IPS-15b (cell line): Measurements from ENCODE around the gene EFS.
A peak's percentile ranks its signal among the peaks of the same experiment; 100 is the strongest.

Source experiments
- H3K27me3 ChIP-seq: one replicate; pipeline ENCODE4 v1.6.1; 2013; ENCODE audit warnings: low read length; ENCODE audit not compliant: control insufficient read depth, insufficient read depth
- H3K36me3 ChIP-seq: one replicate; pipeline ENCODE4 v1.6.1; 2013; ENCODE audit warnings: low read length; ENCODE audit not compliant: control insufficient read depth, insufficient read depth
- H3K4me1 ChIP-seq: one replicate; pipeline ENCODE4 v1.6.1; 2013; ENCODE audit warnings: mild to moderate bottlenecking, low read length; ENCODE audit not compliant: control insufficient read depth, insufficient read depth
- H3K4me3 ChIP-seq: one replicate; pipeline ENCODE4 v1.5.1; 2013; ENCODE audit warnings: low read depth, low read length
- H3K9ac ChIP-seq: one replicate; pipeline ENCODE4 v1.6.1; 2013; ENCODE audit warnings: low read depth, mild to moderate bottlenecking, low read length
- H3K9me3 ChIP-seq: one replicate; pipeline ENCODE4 v1.6.1; 2013; ENCODE audit warnings: mild to moderate bottlenecking, low read length; ENCODE audit not compliant: control insufficient read depth, insufficient read depth

Gene EFS

GRCh38 chr14:23365036-23365731, at the start of gene EFS:
EFS (minus strand) TSS chr14:23365172; CDS start chr14:23365025, 147 bp downstream.
- Histone ChIP-seq H3K36me3 (peaks cover 2% of the 10 kb centered on the region), H3K27me3 (peaks cover 36% of the 10 kb centered on the region), H3K4me1 (peaks cover 12% of the 10 kb centered on the region), H3K9ac (peak within 1 kb of the TSS; percentile 76), H3K4me3 (peak within 1 kb of the TSS; percentile 78), H3K9me3 (no peaks in the 10 kb centered on the region)

- no peaks in the 10 kb centered on the region for H3K27me3 ChIP-seq
- no peak overlapping the region for H3K9ac ChIP-seq
- H3K4me1 ChIP-seq = no peaks in the 10 kb centered on the region
- no peak overlapping the region for H3K4me3 ChIP-seq
- no peaks in the 10 kb centered on the region for H3K36me3 ChIP-seq
- no peaks in the 10 kb centered on the region for H3K9me3 ChIP-seq
Measured at GRCh38 chr14:23414254-23414653, 49.3 kb upstream of the EFS start.

GRCh38 chr14:23413681-23414080, 48.7 kb upstream of the EFS start:
- Histone ChIP-seq H3K9me3 (no peaks in the 10 kb centered on the region), H3K4me3 (no peak overlapping the region), H3K27me3 (peaks cover under 1% of the 10 kb centered on the region), H3K4me1 (no peaks in the 10 kb centered on the region), H3K36me3 (no peaks in the 10 kb centered on the region), H3K9ac (no peak overlapping the region)

GRCh38 chr14:23411563-23412525, 46.9 kb upstream of the EFS start:
- peaks cover 2% of the 10 kb centered on the region for H3K27me3 ChIP-seq

GRCh38 chr14:23409966-23410635, 45.1 kb upstream of the EFS start:
- Histone ChIP-seq H3K4me3 (no peak overlapping the region), H3K9ac (no peak overlapping the region)

More at GRCh38 chr14:23411563-23412525, 46.9 kb upstream of the EFS start:
- Histone ChIP-seq H3K4me1 (no peaks in the 10 kb centered on the region), H3K36me3 (no peaks in the 10 kb centered on the region), H3K4me3 (no peak overlapping the region), H3K9ac (no peak overlapping the region), H3K9me3 (no peaks in the 10 kb centered on the region)

GRCh38 chr14:23409475-23409874, 44.5 kb upstream of the EFS start:
- Histone ChIP-seq H3K36me3 (no peaks in the 10 kb centered on the region), H3K9ac (no peak overlapping the region), H3K4me1 (no peaks in the 10 kb centered on the region), H3K27me3 (peaks cover 2% of the 10 kb centered on the region), H3K4me3 (no peak overlapping the region), H3K9me3 (no peaks in the 10 kb centered on the region)

More at GRCh38 chr14:23409966-23410635, 45.1 kb upstream of the EFS start:
- peaks cover 2% of the 10 kb centered on the region for H3K27me3 ChIP-seq
- H3K9me3 ChIP-seq = no peaks in the 10 kb centered on the region
- H3K36me3 ChIP-seq = no peaks in the 10 kb centered on the region
- H3K4me1 ChIP-seq = no peaks in the 10 kb centered on the region

GRCh38 chr14:23408307-23408630, 43.3 kb upstream of the EFS start:
- Histone ChIP-seq H3K27me3 (peaks cover 4% of the 10 kb centered on the region), H3K9me3 (no peaks in the 10 kb centered on the region), H3K4me1 (no peaks in the 10 kb centered on the region)

GRCh38 chr14:23407516-23408306, 42.7 kb upstream of the EFS start, which contains the start of gene MYH6:
MYH6 (minus strand) TSS chr14:23408273; CDS start chr14:23407223, 1,050 bp downstream.
- peaks cover 4% of the 10 kb centered on the region for H3K27me3 ChIP-seq
- no peak within 1 kb of the TSS for H3K4me3 ChIP-seq
- H3K4me1 ChIP-seq = no peaks in the 10 kb centered on the region
- H3K36me3 ChIP-seq = no peaks in the 10 kb centered on the region
- H3K9ac ChIP-seq = no peak within 1 kb of the TSS
- no peaks in the 10 kb centered on the region for H3K9me3 ChIP-seq

More at GRCh38 chr14:23408307-23408630, 43.3 kb upstream of the EFS start:
- Histone ChIP-seq H3K9ac (no peak overlapping the region), H3K4me3 (no peak overlapping the region), H3K36me3 (no peaks in the 10 kb centered on the region)

GRCh38 chr14:23406725-23407355, 41.9 kb upstream of the EFS start:
- Histone ChIP-seq H3K9me3 (no peaks in the 10 kb centered on the region), H3K4me3 (no peak overlapping the region), H3K4me1 (peaks cover 2% of the 10 kb centered on the region), H3K36me3 (no peaks in the 10 kb centered on the region), H3K9ac (no peak overlapping the region), H3K27me3 (peaks cover 4% of the 10 kb centered on the region)

- peaks cover 2% of the 10 kb centered on the region for H3K4me1 ChIP-seq
- no peaks in the 10 kb centered on the region for H3K36me3 ChIP-seq
- no peak overlapping the region for H3K9ac ChIP-seq
- no peak overlapping the region for H3K4me3 ChIP-seq
- H3K27me3 ChIP-seq = peaks cover 4% of the 10 kb centered on the region
- no peaks in the 10 kb centered on the region for H3K9me3 ChIP-seq
Measured at GRCh38 chr14:23406244-23406643, 41.3 kb upstream of the EFS start.
